Measurements from ENCODE around the gene RALGDS.
"Not testable (repeated sequence)": the region's sequence is repeated elsewhere in the genome, so short reads cannot be mapped to it uniquely, and the experiment has no call there.

RALGDS gene

DNA sequence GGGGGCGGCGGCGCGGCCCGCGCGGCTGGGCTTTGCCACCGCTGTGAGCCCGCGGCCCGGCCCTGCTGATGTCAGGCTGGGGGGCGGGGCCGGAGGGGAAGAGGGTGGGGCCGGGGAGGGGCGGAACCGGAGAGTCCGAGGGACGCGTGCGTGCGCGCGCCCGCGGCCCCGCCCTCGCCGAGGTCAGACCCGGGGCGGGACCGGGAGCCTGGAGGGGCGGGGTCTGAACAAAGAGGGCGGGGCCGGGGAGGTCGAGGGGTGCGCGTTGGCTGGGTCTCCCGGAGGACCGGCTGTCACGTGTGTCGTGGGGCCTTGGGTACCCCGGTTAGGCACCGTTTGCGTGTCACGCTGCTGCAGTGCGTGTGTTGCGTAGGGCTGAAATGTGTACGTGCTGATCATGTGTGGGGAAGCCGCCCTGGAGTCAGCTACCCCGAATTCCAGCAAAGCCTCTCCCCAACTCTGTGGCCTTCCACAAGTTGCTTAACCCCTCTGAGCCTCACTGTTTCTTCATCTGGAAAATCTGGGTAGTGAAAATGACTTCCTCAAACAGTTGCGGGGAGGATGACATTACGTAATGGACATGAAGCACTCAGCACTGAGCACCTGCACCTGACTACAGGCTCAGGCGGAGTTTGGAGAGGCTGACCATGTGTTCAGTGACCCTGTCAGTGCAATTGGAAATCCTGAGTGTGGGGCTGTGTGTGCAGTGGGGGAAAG lies at the start of gene RALGDS:
RALGDS (minus strand) TSS at position 43 of the 717 bp plus-strand sequence. CDS start 86 bp downstream, outside the sequence.
- DNase-seq = peak; percentile 64 to 82

DNA sequence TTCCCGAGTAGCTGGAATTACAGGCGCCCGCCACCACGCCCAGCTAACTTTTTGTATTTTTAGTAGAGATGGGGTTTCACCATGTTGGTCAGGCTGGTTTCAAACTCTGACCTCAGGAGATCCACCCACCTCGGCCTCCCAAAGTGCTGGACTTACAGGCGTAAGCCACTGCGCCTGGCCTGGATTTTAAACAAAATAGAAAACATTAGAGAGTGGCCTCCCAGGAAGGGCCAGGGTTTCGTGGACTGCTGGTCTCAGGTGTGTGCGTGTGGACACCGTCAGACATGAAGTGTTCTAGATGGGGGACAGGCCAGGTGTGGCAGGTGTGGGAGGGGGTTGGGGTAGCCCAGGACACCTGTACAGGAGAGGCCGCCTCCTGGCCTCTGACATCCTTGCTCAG lies 49.7 kb upstream of the RALGDS start:
- DNase-seq = no peak

- not testable (repeated sequence) for DNase-seq
Observed at GRCh38 chr9:133169687-133170086, 48.6 kb upstream of the RALGDS start.

DNA sequence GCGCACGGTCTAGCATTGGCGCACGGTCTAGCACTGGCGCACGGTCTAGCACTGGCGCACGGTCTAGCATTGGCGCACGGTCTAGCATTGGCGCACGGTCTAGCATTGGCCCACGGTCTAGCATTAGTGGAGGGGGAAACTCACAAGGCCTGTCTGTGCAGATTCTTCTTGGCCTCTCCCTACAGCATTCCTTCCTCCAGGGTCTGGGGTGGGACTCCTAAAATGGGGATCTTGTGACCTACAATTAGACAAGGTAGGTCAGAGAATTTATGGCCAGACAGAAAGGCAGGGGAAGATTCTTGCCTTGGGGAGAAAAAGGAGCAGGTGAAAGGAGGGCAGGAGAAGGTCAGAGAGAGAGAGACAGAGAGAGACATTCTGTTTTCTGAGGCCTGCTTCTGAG lies 48.1 kb upstream of the RALGDS start:
- no peak for DNase-seq

DNA sequence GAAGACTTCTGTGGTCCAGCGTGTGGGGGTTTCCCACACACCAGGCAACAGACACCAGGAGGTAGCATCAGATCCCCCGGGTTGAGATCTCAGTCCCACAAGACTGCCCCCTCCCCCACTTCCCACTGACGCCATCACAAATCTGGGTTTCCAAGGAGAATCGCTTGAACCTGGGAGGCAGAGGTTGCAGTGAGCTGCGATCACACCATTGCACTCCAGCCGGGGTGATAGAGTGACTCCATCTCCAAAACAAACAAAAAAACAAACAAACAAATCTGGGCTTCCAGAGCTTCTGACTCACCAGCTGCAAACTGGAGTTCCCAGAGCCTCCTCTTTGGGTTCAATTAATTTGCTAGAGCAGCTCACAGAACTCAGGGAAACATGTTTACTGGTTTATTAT lies 47.4 kb upstream of the RALGDS start:
- DNase-seq = no peak

DNA sequence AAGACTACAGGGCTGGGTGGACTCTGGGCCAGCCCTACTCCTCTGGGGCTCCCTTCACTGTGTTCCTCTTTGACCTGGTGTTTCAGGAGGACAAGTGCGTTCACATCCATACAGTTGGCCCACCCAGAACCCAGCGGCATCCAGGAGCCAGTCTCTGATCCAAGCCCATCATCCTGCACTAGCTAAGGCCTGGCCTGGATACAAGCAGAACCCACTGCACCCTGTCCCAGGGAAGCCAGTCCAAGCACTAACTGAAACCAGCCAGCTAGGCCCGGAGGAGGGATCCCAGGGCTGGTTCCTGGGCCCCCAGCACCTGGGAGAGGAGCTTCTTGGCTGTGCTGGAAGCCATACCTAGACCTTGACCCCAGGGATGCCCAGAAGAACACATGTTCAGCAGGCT lies 46.7 kb upstream of the RALGDS start:
- no peak for DNase-seq

DNA sequence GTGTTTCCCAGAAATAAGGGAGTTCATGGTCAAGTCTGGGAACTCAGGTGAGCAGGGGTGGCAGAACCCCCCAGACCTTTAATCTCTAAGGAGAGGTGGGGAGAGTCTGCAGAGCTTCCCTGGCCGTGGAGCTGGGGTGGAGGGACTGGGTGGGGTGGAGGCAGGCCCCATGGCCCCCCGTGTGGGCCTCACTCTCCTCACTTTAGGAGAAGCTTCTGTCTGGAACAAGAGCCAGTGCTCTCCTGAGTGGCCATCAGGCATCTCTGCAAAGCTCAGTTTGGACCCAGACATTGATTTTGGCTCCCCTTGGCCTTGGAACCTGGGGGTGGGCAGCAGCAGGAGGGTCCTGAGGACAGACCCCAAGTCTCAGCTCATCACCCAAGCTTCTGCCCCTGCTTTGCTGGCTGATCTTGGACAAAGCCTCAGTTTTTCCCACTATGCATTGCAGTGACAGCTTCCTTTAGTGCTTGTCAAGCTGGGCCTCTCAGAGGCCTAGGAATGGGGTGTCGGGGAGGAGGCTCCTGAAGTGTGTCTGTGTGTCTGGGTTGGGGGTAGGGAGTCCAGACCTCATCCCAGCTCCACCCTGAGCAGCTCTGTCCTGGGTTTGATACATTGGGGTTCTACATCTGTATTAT lies 46.2 kb upstream of the RALGDS start:
- no peak for DNase-seq

- DNase-seq = no peak
Observed at GRCh38 chr9:133166392-133166791, 45.4 kb upstream of the RALGDS start.

GRCh38 chr9:133165452-133165730 lies 44.4 kb upstream of the RALGDS start:
- no peak for DNase-seq

DNA sequence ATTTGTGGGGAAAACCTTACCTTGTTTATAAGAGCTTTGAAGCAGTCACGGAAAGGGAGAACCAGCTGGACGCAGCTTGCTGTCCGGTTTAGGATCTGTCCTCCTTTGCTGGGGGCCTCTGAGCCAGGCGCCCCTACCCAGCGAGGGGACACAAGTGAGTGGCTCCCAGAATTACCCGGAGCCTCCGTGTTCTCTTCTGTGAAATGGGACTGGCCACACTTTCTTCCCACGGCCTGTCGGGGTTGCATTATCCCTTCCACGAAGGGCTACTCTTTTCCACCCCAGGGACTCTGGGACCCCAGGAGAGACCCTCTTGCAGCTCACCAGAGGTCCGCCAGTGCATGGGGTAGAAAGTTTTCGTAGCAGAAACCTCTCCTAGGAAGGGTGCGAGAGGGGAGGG lies 43.2 kb upstream of the RALGDS start:
- no peak for DNase-seq

DNA sequence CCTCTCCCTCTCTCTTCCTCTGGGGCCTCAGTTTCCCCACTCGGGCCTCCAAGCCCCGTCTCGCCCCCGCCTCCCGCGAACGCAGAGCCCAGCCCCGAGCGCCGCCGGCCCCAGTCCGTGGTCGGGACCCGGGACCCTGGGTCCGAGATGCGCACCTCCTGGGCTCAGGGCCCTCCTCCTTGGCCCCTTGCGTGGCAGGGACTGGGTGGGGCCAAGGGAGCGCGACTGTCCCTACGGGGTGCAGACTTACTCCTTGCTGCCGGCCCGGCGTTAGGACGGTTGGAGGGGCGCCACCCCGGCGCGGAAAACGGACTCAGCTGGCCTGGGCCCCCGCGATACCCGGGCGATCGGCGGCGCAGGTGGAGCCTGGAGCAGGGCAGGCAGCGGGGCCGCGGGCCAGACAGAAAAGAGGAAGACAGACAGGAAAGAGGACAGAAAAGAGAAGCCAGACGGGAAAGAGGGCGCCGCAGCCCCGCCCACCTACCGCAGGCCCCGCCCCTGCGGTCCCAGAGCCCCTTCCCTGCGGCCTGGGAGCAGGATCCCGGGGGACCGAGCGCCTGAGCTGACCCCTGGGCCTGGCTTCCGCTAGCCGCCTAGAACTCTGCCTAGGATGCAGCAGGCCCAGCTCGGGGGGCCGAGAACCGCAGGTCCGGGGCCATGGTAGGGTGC lies 42.6 kb upstream of the RALGDS start, which contains the start of gene GBGT1:
GBGT1 (minus strand) TSS at position 411 of the 669 bp plus-strand sequence. CDS start 1,502 bp downstream, outside the sequence.
- no peak for DNase-seq

- DNase-seq = no peak
Observed at GRCh38 chr9:133162861-133163503, 41.9 kb upstream of the RALGDS start.

- DNase-seq = no peak
Observed at GRCh38 chr9:133161547-133161950, 40.5 kb upstream of the RALGDS start.

DNA sequence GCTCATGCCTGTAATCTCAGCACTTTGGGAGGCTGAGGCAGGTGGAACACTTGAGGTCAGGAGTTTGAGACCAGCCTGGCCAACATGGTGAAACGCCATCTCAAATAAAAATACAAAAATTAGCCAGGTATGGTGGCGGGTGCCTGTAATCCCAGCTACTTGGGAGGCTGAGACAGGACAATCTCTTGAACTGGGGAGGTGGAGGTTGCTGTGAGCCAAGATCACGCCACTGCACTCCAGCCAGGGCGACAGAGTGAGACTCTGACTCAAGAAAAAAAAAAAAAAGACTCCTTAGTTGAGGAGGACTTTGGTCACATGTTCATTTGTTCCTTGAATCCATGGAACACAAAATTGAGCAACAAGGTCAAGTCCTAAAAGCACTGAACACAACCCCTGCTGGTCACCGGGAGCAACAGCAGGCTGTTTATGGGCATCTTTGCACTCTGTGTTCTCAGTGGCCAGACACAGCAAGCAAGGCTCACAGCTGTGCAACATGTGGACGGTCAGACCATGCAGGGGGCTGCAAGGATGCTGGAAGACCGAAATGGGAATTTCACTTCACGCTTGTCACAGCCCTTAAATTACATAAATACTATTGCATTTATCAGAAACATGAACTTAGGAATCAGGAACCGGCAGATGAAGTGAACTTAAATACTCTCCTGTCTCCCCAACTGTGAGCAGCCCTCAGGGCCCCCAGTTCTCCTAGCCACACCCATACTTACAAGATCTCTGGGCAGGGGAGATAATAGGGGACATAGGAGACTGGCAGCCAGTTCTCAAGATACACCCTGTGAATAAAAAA lies 39.9 kb upstream of the RALGDS start:
- DNase-seq = peak in 1 of 2 experiments; percentile 11

- no peak for DNase-seq
Observed at GRCh38 chr9:133158695-133159094, 37.7 kb upstream of the RALGDS start.

GRCh38 chr9:133155156-133155555 lies 34.1 kb upstream of the RALGDS start:
- no peak for DNase-seq

GRCh38 chr9:133154097-133154989 lies 33.3 kb upstream of the RALGDS start:
- no peak for DNase-seq

GRCh38 chr9:133153227-133154096 lies 32.4 kb upstream of the RALGDS start:
- DNase-seq = no peak

DNA sequence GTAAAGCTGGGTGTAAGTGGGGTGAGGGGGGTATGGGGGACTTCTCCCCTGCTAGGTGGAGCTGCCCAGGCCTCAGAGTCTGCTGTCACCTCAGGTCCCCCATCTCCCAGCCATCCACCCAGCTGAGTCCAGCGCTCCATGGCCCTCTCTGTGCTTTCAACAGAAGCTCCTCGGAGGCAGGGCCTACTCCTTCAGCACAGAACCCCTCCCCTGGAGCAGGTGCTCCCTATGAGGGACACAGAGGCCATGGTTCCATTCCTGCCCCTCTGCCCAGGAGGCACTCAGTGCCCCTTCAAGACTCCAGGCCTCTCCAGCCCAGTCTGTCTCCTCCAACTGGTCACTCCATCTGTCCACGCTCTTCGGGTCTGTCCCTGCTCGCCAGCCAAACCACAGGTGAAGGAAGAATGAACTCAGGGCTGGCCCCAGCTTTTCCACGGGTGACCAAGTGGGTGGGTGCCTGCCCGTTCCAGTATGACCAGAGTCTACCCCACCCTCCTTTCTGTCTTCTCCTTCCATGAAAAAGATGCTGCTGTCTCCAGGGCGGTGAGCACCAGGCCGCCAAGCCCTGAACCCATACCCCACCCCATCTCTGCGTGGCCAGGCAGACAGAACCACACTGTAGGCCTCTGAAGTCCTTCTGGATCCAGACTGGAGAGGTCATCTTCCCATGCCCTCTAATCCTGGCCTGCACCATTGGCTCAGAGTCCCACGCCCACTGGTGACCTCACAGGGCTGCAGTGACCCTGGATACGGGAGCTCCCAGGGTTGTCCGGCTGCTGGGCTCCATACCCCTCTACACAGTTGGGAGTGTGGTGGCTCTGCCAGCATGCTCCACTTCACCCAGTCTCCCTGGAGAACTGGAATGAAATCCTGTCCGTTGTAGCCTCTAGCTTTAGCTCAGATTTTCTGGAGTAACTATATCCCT lies 30.8 kb upstream of the RALGDS start:
- DNase-seq = no peak

DNA sequence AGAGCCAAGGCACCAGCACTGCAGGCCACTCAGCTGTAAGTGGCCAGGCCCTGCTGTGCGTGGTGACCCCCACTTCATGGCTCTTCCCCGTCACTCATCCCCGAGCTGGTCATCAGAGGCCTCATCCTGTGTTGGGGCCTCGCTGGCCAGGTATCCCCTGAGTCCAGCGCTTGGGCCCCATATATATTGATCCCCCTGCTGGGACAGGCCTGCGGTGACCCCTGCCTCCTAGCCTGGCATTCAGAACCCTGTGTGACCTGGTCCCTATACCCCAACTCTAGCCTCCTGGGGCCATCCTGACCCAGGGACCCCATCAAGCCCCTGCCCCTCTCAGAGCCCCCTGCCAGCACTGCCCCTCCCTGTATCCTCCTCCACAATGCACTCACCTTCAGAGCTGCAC lies 30.0 kb upstream of the RALGDS start:
- no peak for DNase-seq

Measured in NCI-H446 (cell line).